CD14-positive monocyte (primary cell): ENCODE measurements around the gene PRKAR1B. TPM values are rescaled to one million over a fixed set of nuclear protein-coding genes. Genes with fewer than 3 reads are reported as not detected.

Experiments used
- DNase-seq, 3 donors: peaks; one replicate each; pipeline ENCODE4 v3.0.0-alpha.2; 2011 to 2022
- H2AFZ ChIP-seq: 2 replicates; pipeline ENCODE4 v1.6.0; 2012; ENCODE audit warnings: mild to moderate bottlenecking, low read depth, low read length, inconsistent platforms; ENCODE audit not compliant: insufficient read depth, poor library complexity, severe bottlenecking
- H3K27ac ChIP-seq, 2 donors: 1 replicate in 1 of 2; 2 replicates in 1 of 2; pipeline ENCODE4 v1.5.1; 2012 to 2013; ENCODE audit warnings: low read length in 2 of 2, control low read depth in 1 of 2, inconsistent platforms in 1 of 2, low read depth in 1 of 2, mild to moderate bottlenecking in 1 of 2
- H3K27me3 ChIP-seq, 2 donors: one replicate each; pipeline versions ENCODE4 v1.6.0 to v1.6.1; 2011 to 2013; ENCODE audit warnings: low read length in 2 of 2; ENCODE audit not compliant: control insufficient read depth in 2 of 2, insufficient read depth in 2 of 2
- H3K36me3 ChIP-seq, 2 donors: replicated peaks in 1 of 2; 1 replicate in 1 of 2; 2 replicates in 1 of 2; pipeline versions ENCODE4 v1.5.1 to v1.6.1; 2012 to 2013; ENCODE audit warnings: low read length in 2 of 2, control low read depth in 1 of 2, inconsistent platforms in 1 of 2, mild to moderate bottlenecking in 1 of 2; ENCODE audit not compliant: insufficient read depth in 2 of 2, control insufficient read depth in 1 of 2
- H3K4me1 ChIP-seq, 2 donors: 1 replicate in 1 of 2; 2 replicates in 1 of 2; pipeline versions ENCODE4 v1.5.1 to v1.6.1; 2012 to 2013; ENCODE audit warnings: low read length in 2 of 2, control low read depth in 1 of 2, inconsistent platforms in 1 of 2, mild to moderate bottlenecking in 1 of 2, moderate library complexity in 1 of 2; ENCODE audit not compliant: insufficient read depth in 2 of 2, control insufficient read depth in 1 of 2
- H3K4me2 ChIP-seq: replicated peaks from 2 replicates; pipeline ENCODE3; 2012; ENCODE audit warnings: low read length, moderate library complexity, mild to moderate bottlenecking; ENCODE audit not compliant: poor library complexity, severe bottlenecking; ENCODE audit errors: extremely low read depth
- H3K4me3 ChIP-seq, 3 experiments: fragments of 200-600 bp in 1 of 3; sonication (generic) in 1 of 3; replicated peaks in 1 of 3; 1 replicate in 2 of 3; 2 replicates in 1 of 3; pipeline ENCODE4 v1.5.1; 2011 to 2013; ENCODE audit warnings: low read length in 3 of 3, mild to moderate bottlenecking in 3 of 3, control low read depth in 2 of 3, low read depth in 2 of 3, inconsistent platforms in 1 of 3, moderate library complexity in 1 of 3
- H3K79me2 ChIP-seq: 2 replicates; pipeline ENCODE4 v1.6.0; 2012; ENCODE audit warnings: mild to moderate bottlenecking, control low read depth, inconsistent platforms, low read length, moderate library complexity; ENCODE audit not compliant: insufficient read depth
- H3K9ac ChIP-seq: 2 replicates; pipeline ENCODE4 v1.6.0; 2017; ENCODE audit warnings: low read length, mild to moderate bottlenecking; ENCODE audit not compliant: insufficient read depth, poor library complexity, severe bottlenecking
- H3K9me3 ChIP-seq, 2 donors: replicated peaks in 1 of 2; 1 replicate in 1 of 2; 2 replicates in 1 of 2; pipeline versions ENCODE4 v1.5.1 to v1.6.1; 2012 to 2013; ENCODE audit warnings: low read length in 2 of 2, control low read depth in 1 of 2; ENCODE audit not compliant: control insufficient read depth in 1 of 2, insufficient read depth in 1 of 2
- H4K20me1 ChIP-seq: 2 replicates; pipeline ENCODE4 v1.6.0; 2012; ENCODE audit warnings: mild to moderate bottlenecking, low read length, control low read depth, moderate library complexity; ENCODE audit not compliant: insufficient read depth
- H3K27ac Mint-ChIP-seq, 7 donors: one replicate each; pipeline ENCODE4 v1.8.0; 2020; ENCODE audit warnings: mild to moderate bottlenecking in 7 of 7, mixed read lengths in 7 of 7, moderate library complexity in 6 of 7, inconsistent platforms in 2 of 7
- H3K27me3 Mint-ChIP-seq, 3 donors: one replicate each; pipeline ENCODE4 v1.8.0; 2021 to 2022; ENCODE audit warnings: low read depth in 3 of 3, mild to moderate bottlenecking in 3 of 3, mixed read lengths in 3 of 3, moderate library complexity in 3 of 3, inconsistent platforms in 1 of 3
- H3K36me3 Mint-ChIP-seq, 2 donors: one replicate each; pipeline ENCODE4 v1.8.0; 2020; ENCODE audit warnings: mixed read lengths in 2 of 2, inconsistent platforms in 1 of 2, mild to moderate bottlenecking in 1 of 2
- H3K4me1 Mint-ChIP-seq: one replicate; pipeline ENCODE4 v1.8.0; 2020; ENCODE audit warnings: mild to moderate bottlenecking, mixed read lengths
- H3K4me3 Mint-ChIP-seq, 2 donors: one replicate each; pipeline ENCODE4 v1.8.0; 2020; ENCODE audit warnings: mild to moderate bottlenecking in 2 of 2, mixed read lengths in 2 of 2, moderate library complexity in 1 of 2
- H3K9me3 Mint-ChIP-seq, 7 donors: one replicate each; pipeline ENCODE4 v1.8.0; 2020 to 2022; ENCODE audit warnings: mixed read lengths in 7 of 7, mild to moderate bottlenecking in 6 of 7, moderate library complexity in 6 of 7, inconsistent platforms in 2 of 7
- CTCF ChIP-seq: fragments of 200-600 bp; IDR thresholded peaks from one replicate; pipeline ENCODE4 v1.8.0; 2022; ENCODE audit warnings: antibody characterized with exemption, mild to moderate bottlenecking
- WGBS: methylation state at CpG from one replicate; pipeline ENCODE4 v1.1.5; 2013; ENCODE audit warnings: missing lambda C conversion rate; ENCODE audit not compliant: insufficient coverage; 5-methylcytosine and 5-hydroxymethylcytosine counted together
- intact Hi-C, 2 donors: fragments of 100-400 bp; cut with micrococcal nuclease; formaldehyde crosslinking; loops; one replicate each; pipeline versions ENCODE4 v1.15.0 to v1.15.1; 2023
- polyA plus RNA-seq, 3 donors: library from polyadenylated mRNA; depleted of rRNA in 1 of 3; unstranded in 2 of 3; stranded (reverse) in 1 of 3; fragments of 300-500 nt in 2 of 3; fragments of >200 nt in 1 of 3; fragmentation: Illumina TruSeq in 2 of 3; gene quantifications; 1 replicate in 2 of 3; 2 replicates in 1 of 3; pipeline ENCODE4 v1.2.3, GENCODE V29; 2012 to 2021

PRKAR1B gene
- polyA plus RNA-seq, 3 donors = 0.94 to 2.1 (median 1.1) TPM

DNA sequence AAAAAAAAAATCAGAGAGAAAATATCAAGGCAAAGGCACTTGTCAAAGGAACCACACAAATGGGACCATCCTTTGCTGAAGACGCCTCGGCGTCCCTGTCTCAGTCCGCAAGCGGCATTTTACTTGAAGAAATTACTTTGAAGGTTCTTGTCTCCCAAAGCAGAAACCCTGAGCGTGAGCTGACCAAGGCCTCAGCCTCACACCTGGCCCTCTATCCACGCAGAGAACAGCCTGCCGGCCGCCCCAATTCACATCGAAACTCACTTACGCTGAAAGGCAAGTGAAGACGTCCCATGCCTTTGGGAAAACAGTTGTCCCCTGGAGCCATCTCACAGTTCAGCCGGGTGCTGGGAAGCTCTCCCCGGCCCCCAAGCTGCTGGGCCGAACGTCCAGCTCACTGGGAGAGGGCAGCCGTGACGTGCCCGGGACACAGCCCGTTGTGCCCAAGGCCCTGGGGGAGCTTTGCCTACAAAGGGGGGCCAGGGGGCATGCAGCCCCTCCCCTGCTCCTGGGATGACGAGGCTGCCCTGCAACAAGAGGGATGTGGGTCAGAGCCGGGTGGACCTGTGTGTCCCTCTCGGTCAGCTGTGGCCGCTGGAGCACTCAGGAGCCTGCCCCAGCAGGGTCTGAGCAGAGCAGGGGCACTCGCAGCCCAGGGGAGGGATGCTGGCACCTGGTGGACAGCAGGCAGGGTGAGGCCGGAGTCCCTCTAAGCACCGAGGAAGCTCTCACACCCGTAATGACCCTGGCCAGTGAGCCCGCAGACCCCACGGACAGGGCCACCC lies 157.8 kb downstream of the PRKAR1B start:
- Histone ChIP-seq H2AFZ (no peak overlapping the region), H3K9ac (no peak overlapping the region), H3K4me2 (no peak overlapping the region), H3K27ac (no peak overlapping the region), H3K4me1 (no peaks in the 10 kb centered on the region), H3K79me2 (no peaks in the 10 kb centered on the region), H3K27me3 (no peaks in the 10 kb centered on the region), H3K4me3 (no peak overlapping the region), H4K20me1 (no peaks in the 10 kb centered on the region), H3K36me3 (no peaks in the 10 kb centered on the region), H3K9me3 (no peaks in the 10 kb centered on the region)
- WGBS = 95% methylated on average over 29 of the region's 30 CpGs
- TF ChIP-seq CTCF = no peak
- Mint-ChIP-seq H3K4me1 (no peaks in the 10 kb centered on the region), H3K9me3 (peaks cover 0 to 3% (median 0%) of the 10 kb centered on the region in 7 donors), H3K27ac (peak overlapping the region in 1 of 7 donors; percentile 22), H3K36me3 (no peaks in the 10 kb centered on the region), H3K4me3 (no peak overlapping the region), H3K27me3 (peaks cover 0 to 3% (median 0%) of the 10 kb centered on the region in 3 donors)
- no peak for DNase-seq
- intact Hi-C loops = no loop called here

- Histone ChIP-seq H4K20me1 (no peaks in the 10 kb centered on the region), H3K9me3 (no peaks in the 10 kb centered on the region), H2AFZ (no peak overlapping the region), H3K36me3 (no peaks in the 10 kb centered on the region), H3K4me3 (no peak overlapping the region), H3K27me3 (no peaks in the 10 kb centered on the region), H3K27ac (no peak overlapping the region), H3K4me1 (no peaks in the 10 kb centered on the region), H3K79me2 (no peaks in the 10 kb centered on the region), H3K9ac (no peak overlapping the region), H3K4me2 (no peak overlapping the region)
- WGBS = 97% methylated on average over 23 of the region's 33 CpGs
- DNase-seq = no peak
- Mint-ChIP-seq H3K4me3 (no peak overlapping the region), H3K9me3 (peaks cover 0 to under 1% (median 0%) of the 10 kb centered on the region in 7 donors), H3K27ac (no peak overlapping the region), H3K4me1 (no peaks in the 10 kb centered on the region), H3K36me3 (no peaks in the 10 kb centered on the region), H3K27me3 (peaks cover 0 to 2% (median under 1%) of the 10 kb centered on the region in 3 donors)
- intact Hi-C loops = no loop called here
- TF ChIP-seq CTCF = no peak
Measured at GRCh38 chr7:568031-568951, 158.8 kb downstream of the PRKAR1B start.
